ENCODE measurements around the gene TMEM95. TPM values are rescaled to one million over a fixed set of nuclear protein-coding genes. Genes with fewer than 3 reads are reported as not detected.
A peak's percentile ranks its signal among the peaks of the same experiment; 100 is the strongest.

The TMEM95 gene
- polyA plus RNA-seq, 1 donor (not counting 4 experiments of a cell fraction or from before 2014, with no cell fraction given): not detected

- peaks cover 2% of the 10 kb centered on the region for H3K9me1 ChIP-seq (ENCODE audit: control insufficient read depth, extremely low read depth, insufficient read depth, low read length)
- peak overlapping the region; percentile 97 for H2AFZ ChIP-seq (ENCODE audit: control insufficient read depth, low read length)
- H4K20me1 ChIP-seq (ENCODE audit: control insufficient read depth, extremely low read depth, insufficient read depth, low read length): no peaks in the 10 kb centered on the region
- H3K9ac ChIP-seq (ENCODE audit: control insufficient read depth, extremely low read depth, insufficient read depth, low read length): peak overlapping the region; percentile 91
- peaks cover 17% of the 10 kb centered on the region for H3K79me2 ChIP-seq (ENCODE audit: control insufficient read depth, insufficient read depth, low read length)
- DNase-seq (ENCODE audit: low read depth, low spot score) (no peak), FAIRE-seq (peak; percentile 39)
- peaks cover 12 to 19% of the 10 kb centered on the region in 2 experiments for H3K36me3 ChIP-seq (ENCODE audit: control insufficient read depth in 2 of 2, extremely low read depth in 1 of 2, insufficient read depth in 2 of 2, low read length in 2 of 2)
- dilution Hi-C loops (cut with MboI; ENCODE audit: extremely low pct_ligation_motif_present, low sequenced_read_pairs): no loop called here
- H3K9me3 ChIP-seq (ENCODE audit: control insufficient read depth, low read depth, low read length): no peaks in the 10 kb centered on the region
- H3K27me3 ChIP-seq (ENCODE audit: control insufficient read depth, extremely low read depth, insufficient read depth, low read length): no peaks in the 10 kb centered on the region
- peak overlapping the region; percentile 87 to 95 (median 90) for H3K4me3 ChIP-seq (ENCODE audit: control insufficient read depth in 2 of 3, extremely low read depth in 1 of 3, insufficient read depth in 2 of 3, low read depth in 1 of 3, low read length in 3 of 3)
- peak overlapping the region; percentile 90 for H3K27ac ChIP-seq (ENCODE audit: control insufficient read depth, insufficient read depth, low read length)
- no peak for TF ChIP-seq EZH2 (IDR thresholded peaks at IDR 0.05; ENCODE audit: low read length)
- TF ChIP-seq, protein P1, sequence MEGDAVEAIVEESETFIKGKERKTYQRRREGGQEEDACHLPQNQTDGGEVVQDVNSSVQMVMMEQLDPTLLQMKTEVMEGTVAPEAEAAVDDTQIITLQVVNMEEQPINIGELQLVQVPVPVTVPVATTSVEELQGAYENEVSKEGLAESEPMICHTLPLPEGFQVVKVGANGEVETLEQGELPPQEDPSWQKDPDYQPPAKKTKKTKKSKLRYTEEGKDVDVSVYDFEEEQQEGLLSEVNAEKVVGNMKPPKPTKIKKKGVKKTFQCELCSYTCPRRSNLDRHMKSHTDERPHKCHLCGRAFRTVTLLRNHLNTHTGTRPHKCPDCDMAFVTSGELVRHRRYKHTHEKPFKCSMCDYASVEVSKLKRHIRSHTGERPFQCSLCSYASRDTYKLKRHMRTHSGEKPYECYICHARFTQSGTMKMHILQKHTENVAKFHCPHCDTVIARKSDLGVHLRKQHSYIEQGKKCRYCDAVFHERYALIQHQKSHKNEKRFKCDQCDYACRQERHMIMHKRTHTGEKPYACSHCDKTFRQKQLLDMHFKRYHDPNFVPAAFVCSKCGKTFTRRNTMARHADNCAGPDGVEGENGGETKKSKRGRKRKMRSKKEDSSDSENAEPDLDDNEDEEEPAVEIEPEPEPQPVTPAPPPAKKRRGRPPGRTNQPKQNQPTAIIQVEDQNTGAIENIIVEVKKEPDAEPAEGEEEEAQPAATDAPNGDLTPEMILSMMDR (optimal IDR thresholded peaks at IDR 0.05 in 1 of 3, IDR thresholded peaks at IDR 0.05 in 1 of 3, conservative IDR thresholded peaks at IDR 0.05 in 1 of 3; ENCODE audit: extremely low read depth in 1 of 3, insufficient read depth in 2 of 3, low read length in 3 of 3): no peak
- H3K4me2 ChIP-seq (ENCODE audit: control insufficient read depth, extremely low read depth, insufficient read depth, low read depth, low read length): peak overlapping the region; percentile 99
- H3K4me1 ChIP-seq (ENCODE audit: control insufficient read depth, extremely low read depth, insufficient read depth, low read length): peaks cover 8% of the 10 kb centered on the region
These were observed 24.8 kb upstream of the TMEM95 start for GRCh38 chr17:7329997-7330637.

DNA sequence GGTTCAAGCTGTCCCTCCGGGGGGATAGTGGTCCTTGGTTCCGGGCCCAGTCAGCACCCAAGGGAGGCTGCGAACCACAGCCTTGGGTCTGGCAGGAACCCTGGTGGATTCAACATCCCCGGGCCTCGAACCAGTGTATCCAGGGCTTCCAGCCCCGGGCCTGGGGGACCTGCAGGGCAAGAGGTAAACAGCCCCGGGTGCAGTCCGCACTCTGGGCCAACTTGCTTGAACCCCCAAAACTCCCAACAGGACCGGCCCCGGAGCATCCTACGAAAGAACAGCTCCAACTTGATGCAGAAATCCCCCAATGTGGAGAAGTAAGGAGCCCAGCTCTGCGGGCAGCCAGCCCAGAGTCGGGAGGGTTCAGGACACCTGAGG is 24.3 kb upstream of the TMEM95 start:
- dilution Hi-C loops (cut with MboI; ENCODE audit: extremely low pct_ligation_motif_present, low sequenced_read_pairs): no loop called here
- DNase-seq (ENCODE audit: low read depth, low spot score) (no peak), FAIRE-seq (no peak)
- peak overlapping the region; percentile 99 for H3K4me2 ChIP-seq (ENCODE audit: control insufficient read depth, extremely low read depth, insufficient read depth, low read depth, low read length)
- H2AFZ ChIP-seq (ENCODE audit: control insufficient read depth, low read length): peak overlapping the region; percentile 84
- H3K4me3 ChIP-seq (ENCODE audit: control insufficient read depth in 2 of 3, extremely low read depth in 1 of 3, insufficient read depth in 2 of 3, low read depth in 1 of 3, low read length in 3 of 3): peak overlapping the region; percentile 34 to 95 (median 90)
- no peak for TF ChIP-seq EZH2 (IDR thresholded peaks at IDR 0.05; ENCODE audit: low read length)
- TF ChIP-seq, protein P1 (optimal IDR thresholded peaks at IDR 0.05 in 1 of 3, IDR thresholded peaks at IDR 0.05 in 1 of 3, conservative IDR thresholded peaks at IDR 0.05 in 1 of 3; ENCODE audit: extremely low read depth in 1 of 3, insufficient read depth in 2 of 3, low read length in 3 of 3): no peak
- H3K4me1 ChIP-seq (ENCODE audit: control insufficient read depth, extremely low read depth, insufficient read depth, low read length): peaks cover 8% of the 10 kb centered on the region
- H4K20me1 ChIP-seq (ENCODE audit: control insufficient read depth, extremely low read depth, insufficient read depth, low read length): no peaks in the 10 kb centered on the region
- peaks cover 8 to 14% of the 10 kb centered on the region in 2 experiments for H3K36me3 ChIP-seq (ENCODE audit: control insufficient read depth in 2 of 2, extremely low read depth in 1 of 2, insufficient read depth in 2 of 2, low read length in 2 of 2)
- H3K27ac ChIP-seq (ENCODE audit: control insufficient read depth, insufficient read depth, low read length): peak overlapping the region; percentile 20
- peaks cover 2% of the 10 kb centered on the region for H3K9me1 ChIP-seq (ENCODE audit: control insufficient read depth, extremely low read depth, insufficient read depth, low read length)
- H3K9me3 ChIP-seq (ENCODE audit: control insufficient read depth, low read depth, low read length): no peaks in the 10 kb centered on the region
- no peaks in the 10 kb centered on the region for H3K27me3 ChIP-seq (ENCODE audit: control insufficient read depth, extremely low read depth, insufficient read depth, low read length)
- peaks cover 17% of the 10 kb centered on the region for H3K79me2 ChIP-seq (ENCODE audit: control insufficient read depth, insufficient read depth, low read length)
- H3K9ac ChIP-seq (ENCODE audit: control insufficient read depth, extremely low read depth, insufficient read depth, low read length): peak overlapping the region; percentile 91

Measured in keratinocyte (primary cell).